PC-9 (cell line): ENCODE results near the gene OR2G3.

Experiments used
- EZH2 ChIP-seq: fragments of 200-600 bp; sonication (generic); IDR thresholded peaks from 2 replicates; pipeline ENCODE4 v1.8.0; 2017; ENCODE audit warnings: antibody characterized with exemption, low read depth
- TF ChIP-seq, protein P1 (sequence below): fragments of 200-600 bp; sonication (generic); conservative IDR thresholded peaks from 2 replicates; pipeline ENCODE4 v1.6.1; 2017; ENCODE audit warnings: mixed run types, antibody characterized with exemption, mild to moderate bottlenecking, moderate library complexity

DNA sequence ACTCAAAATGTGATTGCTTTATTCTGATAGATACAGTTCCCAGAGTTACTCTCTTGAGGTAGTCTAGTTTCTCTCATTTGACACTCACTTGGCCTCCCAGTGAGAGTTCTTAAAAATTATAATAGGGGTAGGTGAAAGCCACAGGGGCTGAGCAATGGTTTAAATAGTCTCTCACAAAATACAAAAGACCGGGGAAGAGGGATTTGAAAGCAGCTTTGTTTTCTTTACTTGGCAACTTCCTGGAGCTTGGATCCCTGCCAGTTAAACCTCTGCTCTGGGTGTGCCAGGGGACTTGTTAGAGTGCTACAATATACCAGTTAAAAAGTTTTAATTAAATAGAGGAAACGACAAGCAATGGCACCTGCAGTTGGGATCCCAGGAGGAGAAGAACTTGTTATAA, 42.5 kb downstream of the OR2G3 start:
- TF ChIP-seq, protein P1, sequence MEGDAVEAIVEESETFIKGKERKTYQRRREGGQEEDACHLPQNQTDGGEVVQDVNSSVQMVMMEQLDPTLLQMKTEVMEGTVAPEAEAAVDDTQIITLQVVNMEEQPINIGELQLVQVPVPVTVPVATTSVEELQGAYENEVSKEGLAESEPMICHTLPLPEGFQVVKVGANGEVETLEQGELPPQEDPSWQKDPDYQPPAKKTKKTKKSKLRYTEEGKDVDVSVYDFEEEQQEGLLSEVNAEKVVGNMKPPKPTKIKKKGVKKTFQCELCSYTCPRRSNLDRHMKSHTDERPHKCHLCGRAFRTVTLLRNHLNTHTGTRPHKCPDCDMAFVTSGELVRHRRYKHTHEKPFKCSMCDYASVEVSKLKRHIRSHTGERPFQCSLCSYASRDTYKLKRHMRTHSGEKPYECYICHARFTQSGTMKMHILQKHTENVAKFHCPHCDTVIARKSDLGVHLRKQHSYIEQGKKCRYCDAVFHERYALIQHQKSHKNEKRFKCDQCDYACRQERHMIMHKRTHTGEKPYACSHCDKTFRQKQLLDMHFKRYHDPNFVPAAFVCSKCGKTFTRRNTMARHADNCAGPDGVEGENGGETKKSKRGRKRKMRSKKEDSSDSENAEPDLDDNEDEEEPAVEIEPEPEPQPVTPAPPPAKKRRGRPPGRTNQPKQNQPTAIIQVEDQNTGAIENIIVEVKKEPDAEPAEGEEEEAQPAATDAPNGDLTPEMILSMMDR, result no peak
- no peak for TF ChIP-seq EZH2
